GM12891 (cell line): Measurements from ENCODE around the gene CSNK1A1L. TPM values are rescaled to one million over a fixed set of nuclear protein-coding genes. Genes with fewer than 3 reads are reported as not detected.

Source experiments
- DNase-seq: peaks from one replicate; pipeline ENCODE4 v3.0.0; 2011; ENCODE audit warnings: low spot score; ENCODE audit not compliant: insufficient read length
- FAIRE-seq: peaks from 2 replicates; lab custom pipeline; 2011; peaks lifted over from hg19 to GRCh38; lab: Jason Lieb, UNC
- PAX5 ChIP-seq: IDR thresholded peaks from 2 replicates; pipeline ENCODE4 v1.6.1; 2011; ENCODE audit warnings: low read length, moderate library complexity, mild to moderate bottlenecking; ENCODE audit not compliant: insufficient read depth, severe bottlenecking
- POLR2A ChIP-seq: IDR thresholded peaks from 2 replicates; pipeline ENCODE4 v1.6.1; 2011; ENCODE audit warnings: low read depth, low read length, control low read depth
- POLR2AphosphoS5 ChIP-seq: IDR thresholded peaks from 2 replicates; pipeline ENCODE4 v1.6.1; 2011; ENCODE audit warnings: low read depth, low read length, control low read depth
- POU2F2 ChIP-seq: IDR thresholded peaks from 2 replicates; pipeline ENCODE4 v1.6.1; 2011; ENCODE audit warnings: low read depth, mild to moderate bottlenecking, control low read depth, low read length, moderate library complexity
- SPI1 ChIP-seq: IDR thresholded peaks from 2 replicates; pipeline ENCODE4 v1.6.1; 2011; ENCODE audit warnings: low read depth, low read length, control low read depth
- TAF1 ChIP-seq: IDR thresholded peaks from 2 replicates; pipeline ENCODE4 v1.6.1; 2011; ENCODE audit warnings: low read depth, low read length, control low read depth
- polyA plus RNA-seq: library from polyadenylated mRNA; unstranded; fragments of >200 nt; gene quantifications from one replicate; pipeline ENCODE4 v1.2.1, GENCODE V29; 2012; ENCODE audit warnings: low read depth, missing spikeins, inconsistent platforms; ENCODE audit not compliant: missing spikeins

The CSNK1A1L gene
- polyA plus RNA-seq, result not detected

- FAIRE-seq, result no peak
- no peak for DNase-seq
- TF ChIP-seq SPI1 (no peak), PAX5 (no peak), POU2F2 (no peak), TAF1 (no peak), POLR2AphosphoS5 (no peak), POLR2A (no peak)
Observed at GRCh38 chr13:37105251-37105714, at the start of gene CSNK1A1L. Gene CSNK1A1L, minus strand, starts transcription at chr13:37105664. Its CDS starts 408 bp downstream, at chr13:37105256.

- TF ChIP-seq POU2F2 (no peak), TAF1 (no peak), POLR2AphosphoS5 (no peak), SPI1 (no peak), POLR2A (no peak), PAX5 (no peak)
- FAIRE-seq (no peak), DNase-seq (no peak)
Observed at GRCh38 chr13:37149380-37149779, 43.9 kb upstream of the CSNK1A1L start.

GRCh38 chr13:37148501-37148900 is 43.0 kb upstream of the CSNK1A1L start:
- no peak for FAIRE-seq
- DNase-seq, result no peak
- TF ChIP-seq POU2F2 (no peak), PAX5 (no peak), TAF1 (no peak)

- FAIRE-seq, result no peak
- TF ChIP-seq PAX5, result no peak
- TF ChIP-seq SPI1, result no peak
- no peak for TF ChIP-seq POLR2AphosphoS5
- no peak for TF ChIP-seq POLR2A
- TF ChIP-seq POU2F2, result no peak
- no peak for TF ChIP-seq TAF1
- DNase-seq, result no peak
Observed at GRCh38 chr13:37144661-37145060, 39.2 kb upstream of the CSNK1A1L start.

GRCh38 chr13:37143911-37144310 is 38.4 kb upstream of the CSNK1A1L start:
- no peak for FAIRE-seq
- no peak for TF ChIP-seq POU2F2
- DNase-seq, result no peak

GRCh38 chr13:37142877-37143276 is 37.4 kb upstream of the CSNK1A1L start:
- no peak for DNase-seq
- no peak for FAIRE-seq
- no peak for TF ChIP-seq POLR2A
- TF ChIP-seq POLR2AphosphoS5, result no peak
- no peak for TF ChIP-seq POU2F2
- no peak for TF ChIP-seq PAX5
- no peak for TF ChIP-seq SPI1
- no peak for TF ChIP-seq TAF1

GRCh38 chr13:37141011-37141410 is 35.5 kb upstream of the CSNK1A1L start:
- DNase-seq, result no peak
- no peak for FAIRE-seq
- TF ChIP-seq POU2F2 (no peak), POLR2AphosphoS5 (no peak), PAX5 (no peak), SPI1 (no peak), TAF1 (no peak), POLR2A (no peak)

- DNase-seq (no peak), FAIRE-seq (no peak)
- TF ChIP-seq PAX5 (no peak), TAF1 (no peak), POLR2A (no peak), POLR2AphosphoS5 (no peak), POU2F2 (no peak), SPI1 (no peak)
Observed at GRCh38 chr13:37139356-37139755, 33.9 kb upstream of the CSNK1A1L start.

GRCh38 chr13:37138926-37139325 is 33.5 kb upstream of the CSNK1A1L start:
- DNase-seq (no peak), FAIRE-seq (no peak)
- no peak for TF ChIP-seq POLR2A
- TF ChIP-seq POU2F2, result no peak
- no peak for TF ChIP-seq SPI1
- no peak for TF ChIP-seq TAF1
- TF ChIP-seq POLR2AphosphoS5, result no peak
- TF ChIP-seq PAX5, result no peak

- DNase-seq (no peak), FAIRE-seq (no peak)
- TF ChIP-seq SPI1 (no peak), POU2F2 (no peak), POLR2A (no peak), TAF1 (no peak), POLR2AphosphoS5 (no peak), PAX5 (no peak)
Observed at GRCh38 chr13:37138169-37138568, 32.7 kb upstream of the CSNK1A1L start.
